Measurements from ENCODE around the gene YY1AP1. TPM values are rescaled to one million over a fixed set of nuclear protein-coding genes. Genes with fewer than 3 reads are reported as not detected.

The YY1AP1 gene
- total RNA-seq, 1 experiment from 2014 or later = 88.5 TPM

DNA sequence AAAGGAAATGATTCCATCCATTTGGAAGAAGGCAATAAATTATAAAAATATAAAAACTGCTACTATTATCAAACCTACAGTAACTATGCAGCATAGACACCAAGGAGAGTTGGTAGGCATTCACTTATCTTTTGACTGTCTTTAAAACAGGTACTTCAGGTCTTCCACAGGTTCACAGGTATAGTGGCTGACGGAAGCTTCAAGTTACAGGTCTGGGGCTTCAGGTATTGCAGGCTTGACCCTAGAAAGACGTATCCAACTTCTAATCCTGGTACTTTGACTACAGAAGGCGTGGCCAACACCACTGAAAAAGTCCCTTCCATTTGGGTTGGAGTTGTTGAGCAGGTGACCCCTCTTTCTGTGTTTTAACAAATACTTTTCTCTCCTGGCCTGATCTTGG lies 35.6 kb downstream of the YY1AP1 start:
- TF ChIP-seq, protein P1, sequence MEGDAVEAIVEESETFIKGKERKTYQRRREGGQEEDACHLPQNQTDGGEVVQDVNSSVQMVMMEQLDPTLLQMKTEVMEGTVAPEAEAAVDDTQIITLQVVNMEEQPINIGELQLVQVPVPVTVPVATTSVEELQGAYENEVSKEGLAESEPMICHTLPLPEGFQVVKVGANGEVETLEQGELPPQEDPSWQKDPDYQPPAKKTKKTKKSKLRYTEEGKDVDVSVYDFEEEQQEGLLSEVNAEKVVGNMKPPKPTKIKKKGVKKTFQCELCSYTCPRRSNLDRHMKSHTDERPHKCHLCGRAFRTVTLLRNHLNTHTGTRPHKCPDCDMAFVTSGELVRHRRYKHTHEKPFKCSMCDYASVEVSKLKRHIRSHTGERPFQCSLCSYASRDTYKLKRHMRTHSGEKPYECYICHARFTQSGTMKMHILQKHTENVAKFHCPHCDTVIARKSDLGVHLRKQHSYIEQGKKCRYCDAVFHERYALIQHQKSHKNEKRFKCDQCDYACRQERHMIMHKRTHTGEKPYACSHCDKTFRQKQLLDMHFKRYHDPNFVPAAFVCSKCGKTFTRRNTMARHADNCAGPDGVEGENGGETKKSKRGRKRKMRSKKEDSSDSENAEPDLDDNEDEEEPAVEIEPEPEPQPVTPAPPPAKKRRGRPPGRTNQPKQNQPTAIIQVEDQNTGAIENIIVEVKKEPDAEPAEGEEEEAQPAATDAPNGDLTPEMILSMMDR (IDR thresholded peaks at IDR 0.05; ENCODE audit: unreplicated experiment) = no peak
- Mint-ChIP-seq H3K4me3 (ENCODE audit: unreplicated experiment) (no peak overlapping the region), H3K4me1 (ENCODE audit: insufficient read depth, unreplicated experiment) (peaks cover 34% of the 10 kb centered on the region), H3K27me3 (ENCODE audit: insufficient read depth, unreplicated experiment) (no peaks in the 10 kb centered on the region), H3K9me3 (ENCODE audit: unreplicated experiment) (no peaks in the 10 kb centered on the region), H3K36me3 (ENCODE audit: insufficient read depth, unreplicated experiment) (peaks cover 23% of the 10 kb centered on the region), H3K27ac (ENCODE audit: low read depth, unreplicated experiment) (no peak overlapping the region)
- no TSS peak for BruUV-seq (replicated peaks)
- intact Hi-C loops (cut with micrococcal nuclease) = loop anchor here (10.0 kb wide), 1 partner anchor 402 kb away; the partner anchor contains the start of genes LAMTOR2 and UBQLN4
- ChIA-PET POLR2A (interaction anchor here (0.7 to 1.3 kb wide), 3 partner anchors 11 to 30 kb away, joined by 3 to 4 read pairs (median 3); no protein-coding TSS in a partner anchor), CTCF (interaction anchor here (0.6 to 1.6 kb wide), 2 partner anchors 10 to 76 kb away, joined by 3 to 6 read pairs; no protein-coding TSS in a partner anchor)
- no peak for DNase-seq (ENCODE audit: unreplicated experiment)

GRCh38 chr1:155651861-155652661 lies 36.5 kb downstream of the YY1AP1 start:
- Mint-ChIP-seq H3K27me3 (ENCODE audit: insufficient read depth, unreplicated experiment) (no peaks in the 10 kb centered on the region), H3K27ac (ENCODE audit: low read depth, unreplicated experiment) (peak overlapping the region; percentile 76), H3K4me1 (ENCODE audit: insufficient read depth, unreplicated experiment) (peaks cover 34% of the 10 kb centered on the region), H3K9me3 (ENCODE audit: unreplicated experiment) (no peaks in the 10 kb centered on the region), H3K36me3 (ENCODE audit: insufficient read depth, unreplicated experiment) (peaks cover 14% of the 10 kb centered on the region), H3K4me3 (ENCODE audit: unreplicated experiment) (peak overlapping the region; percentile 70)
- CTCF ChIA-PET = interaction anchor here (0.5 to 2.5 kb wide), 9 partner anchors 11 to 722 kb away, joined by 3 to 8 read pairs (median 5); no protein-coding TSS in a partner anchor
- peak; percentile 43 for DNase-seq (ENCODE audit: unreplicated experiment)
- no TSS peak for BruUV-seq (replicated peaks)
- POLR2A ChIA-PET = interaction anchor here (0.7 to 2.0 kb wide), 23 partner anchors 10 to 523 kb away, joined by 3 to 11 read pairs (median 4); partner anchors contain the start of genes ASH1L, CLK2, ENTREP3 and MSTO1
- TF ChIP-seq, protein P1 (IDR thresholded peaks at IDR 0.05; ENCODE audit: unreplicated experiment) = no peak
- intact Hi-C loops (cut with micrococcal nuclease) = loop anchor here (10.0 kb wide), 1 partner anchor 403 kb away; the partner anchor contains the start of genes LAMTOR2 and UBQLN4

DNA sequence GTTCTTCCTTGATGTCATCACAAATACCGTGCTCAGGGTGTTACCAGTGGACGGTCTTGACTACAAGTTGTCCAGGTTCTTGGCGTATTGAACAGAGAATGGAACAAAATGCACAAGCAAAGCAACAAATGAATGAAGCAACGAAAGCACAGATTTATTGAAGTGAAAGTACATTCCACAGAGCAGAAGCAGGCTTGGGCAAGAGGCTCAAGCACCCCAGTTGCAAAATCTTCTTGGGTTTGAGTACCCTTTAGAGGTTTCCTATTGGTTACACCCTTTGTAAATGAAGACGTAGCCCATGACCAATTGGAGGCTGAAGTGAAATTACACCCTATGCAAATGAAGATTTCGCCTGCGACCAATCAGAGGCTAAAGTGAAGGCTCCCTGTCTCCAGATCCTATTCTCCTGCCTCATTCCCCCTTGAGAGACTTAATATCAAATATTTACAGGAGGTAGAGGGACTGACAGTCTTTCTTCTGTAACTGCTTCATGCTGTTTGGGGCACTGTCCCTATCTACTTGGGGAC lies 38.3 kb downstream of the YY1AP1 start:
- ChIA-PET CTCF (interaction anchor here (0.7 to 2.5 kb wide), 6 partner anchors 13 to 458 kb away, joined by 4 to 8 read pairs (median 4); no protein-coding TSS in a partner anchor), POLR2A (interaction anchor here (0.8 to 2.0 kb wide), 10 partner anchors 17 to 389 kb away, joined by 3 to 11 read pairs (median 4); partner anchors contain the start of genes ASH1L and MSTO1)
- peaks cover 16% of the 10 kb centered on the region for H3K36me3 Mint-ChIP-seq (ENCODE audit: insufficient read depth, unreplicated experiment)
- intact Hi-C loops (cut with micrococcal nuclease) = loop anchor here (10.0 kb wide), 1 partner anchor 405 kb away; the partner anchor contains the start of genes LAMTOR2 and UBQLN4
- H3K4me3 Mint-ChIP-seq (ENCODE audit: unreplicated experiment) = peak overlapping the region; percentile 9
- no peak overlapping the region for H3K27ac Mint-ChIP-seq (ENCODE audit: low read depth, unreplicated experiment)
- peak; percentile 75 for DNase-seq (ENCODE audit: unreplicated experiment)
- H3K27me3 Mint-ChIP-seq (ENCODE audit: insufficient read depth, unreplicated experiment) = no peaks in the 10 kb centered on the region
- no TSS peak for BruUV-seq (replicated peaks)
- TF ChIP-seq, protein P1 (IDR thresholded peaks at IDR 0.05; ENCODE audit: unreplicated experiment) = no peak
- H3K9me3 Mint-ChIP-seq (ENCODE audit: unreplicated experiment) = no peaks in the 10 kb centered on the region
- H3K4me1 Mint-ChIP-seq (ENCODE audit: insufficient read depth, unreplicated experiment) = peaks cover 51% of the 10 kb centered on the region

- no TSS peak for BruUV-seq (replicated peaks)
- Mint-ChIP-seq H3K27me3 (ENCODE audit: insufficient read depth, unreplicated experiment) (no peaks in the 10 kb centered on the region), H3K9me3 (ENCODE audit: unreplicated experiment) (no peaks in the 10 kb centered on the region), H3K27ac (ENCODE audit: low read depth, unreplicated experiment) (no peak overlapping the region), H3K4me1 (ENCODE audit: insufficient read depth, unreplicated experiment) (peaks cover 53% of the 10 kb centered on the region), H3K36me3 (ENCODE audit: insufficient read depth, unreplicated experiment) (peaks cover 19% of the 10 kb centered on the region), H3K4me3 (ENCODE audit: unreplicated experiment) (no peak overlapping the region)
- TF ChIP-seq, protein P1 (IDR thresholded peaks at IDR 0.05; ENCODE audit: unreplicated experiment) = no peak
- intact Hi-C loops (cut with micrococcal nuclease) = loop anchor here (10.0 kb wide), 2 partner anchors 55 to 405 kb away; partner anchors contain the start of genes LAMTOR2 and UBQLN4
- no peak for DNase-seq (ENCODE audit: unreplicated experiment)
- CTCF ChIA-PET = interaction anchor here (1.0 to 1.2 kb wide), 3 partner anchors 9 to 400 kb away, joined by 3 to 4 read pairs (median 4); no protein-coding TSS in a partner anchor
- POLR2A ChIA-PET = no interaction called here
These were observed 38.9 kb downstream of the YY1AP1 start for GRCh38 chr1:155649676-155650075.
